GM19438 (cell line): ENCODE measurements around the gene CCDC71L.

ENCODE experiments used
- ATAC-seq: cut with Tn5 transposase; IDR thresholded peaks from one replicate; pipeline ENCODE4 v1.9.1; 2021; ENCODE audit warnings: low read depth; ENCODE audit not compliant: unreplicated experiment

CCDC71L gene

DNA sequence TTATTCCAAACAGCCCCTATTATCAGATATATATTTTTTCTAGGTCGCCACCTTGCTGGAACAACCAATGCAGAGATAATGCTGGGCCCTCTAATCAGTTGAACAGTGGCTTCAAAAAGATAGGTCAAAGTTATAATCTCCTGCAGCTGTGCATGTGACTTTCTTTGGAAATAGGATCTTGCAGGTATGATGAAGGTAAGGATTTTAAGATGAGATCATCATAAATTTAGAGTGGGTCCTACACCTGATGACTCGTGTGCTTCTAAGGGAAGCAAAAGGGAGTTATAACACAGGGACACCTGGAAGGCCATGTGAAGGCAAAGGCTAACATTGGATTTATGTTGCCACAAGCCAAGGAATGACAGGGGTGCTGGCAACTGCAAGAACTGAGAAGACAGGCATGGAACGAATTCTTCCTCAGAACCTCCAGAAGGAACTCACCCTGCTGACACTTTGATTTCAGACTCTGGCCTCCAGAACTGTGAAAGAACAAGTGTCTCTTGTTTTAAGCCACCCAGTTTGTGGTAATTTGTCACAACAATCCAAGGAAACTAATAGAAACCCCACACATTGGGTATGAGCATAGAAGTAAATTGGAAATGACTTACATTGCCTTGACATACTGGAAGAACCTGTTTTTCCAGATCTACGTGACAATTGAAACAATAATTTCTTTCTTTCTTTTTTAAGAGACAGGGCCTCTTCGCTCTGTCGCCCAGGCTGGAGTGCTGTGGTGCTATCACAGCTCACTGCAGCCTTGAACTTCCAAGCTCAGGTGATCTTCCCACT, 34.4 kb downstream of the CCDC71L start:
- ATAC-seq: no peak

- ATAC-seq: no peak
Observed at GRCh38 chr7:106625678-106626301, 35.2 kb downstream of the CCDC71L start.

DNA sequence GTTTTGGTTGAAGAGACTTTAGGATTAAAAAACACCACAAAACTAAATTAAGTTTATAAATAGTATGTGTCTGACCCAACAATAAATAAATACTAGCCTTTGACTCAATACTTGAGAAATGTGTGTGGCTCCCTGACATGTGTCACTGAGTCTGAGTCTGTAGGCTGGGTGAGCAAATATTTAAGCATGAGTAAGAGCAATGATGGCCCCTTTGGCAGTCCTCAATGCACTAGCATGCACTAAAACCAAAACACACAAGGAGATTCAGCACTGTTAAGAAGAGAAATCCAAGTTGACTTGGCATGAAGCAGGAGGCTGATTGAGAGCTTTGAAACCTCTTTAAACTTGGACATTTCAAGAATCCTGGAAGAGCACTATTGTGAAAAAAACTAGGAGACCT, 37.1 kb downstream of the CCDC71L start:
- ATAC-seq: no peak

DNA sequence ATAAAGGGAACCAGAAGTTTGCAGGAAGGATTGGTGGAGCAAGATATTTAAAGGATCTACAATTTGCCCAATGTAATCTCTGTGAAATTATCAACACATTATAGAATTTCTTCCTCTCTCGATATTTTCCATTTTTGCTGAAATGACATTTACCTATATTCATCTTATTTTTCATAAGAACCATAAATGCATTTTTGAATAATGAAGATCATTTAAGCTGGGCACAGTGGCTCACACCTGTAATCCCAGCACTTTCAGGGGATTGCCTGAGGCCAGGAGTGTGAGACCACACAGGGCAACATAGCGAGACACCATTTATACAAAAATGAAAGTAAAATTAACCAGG, 37.7 kb downstream of the CCDC71L start:
- no peak for ATAC-seq

- no peak for ATAC-seq
Observed at GRCh38 chr7:106622654-106623314, 38.2 kb downstream of the CCDC71L start.

- ATAC-seq: no peak
Observed at GRCh38 chr7:106621393-106622132, 39.4 kb downstream of the CCDC71L start.

DNA sequence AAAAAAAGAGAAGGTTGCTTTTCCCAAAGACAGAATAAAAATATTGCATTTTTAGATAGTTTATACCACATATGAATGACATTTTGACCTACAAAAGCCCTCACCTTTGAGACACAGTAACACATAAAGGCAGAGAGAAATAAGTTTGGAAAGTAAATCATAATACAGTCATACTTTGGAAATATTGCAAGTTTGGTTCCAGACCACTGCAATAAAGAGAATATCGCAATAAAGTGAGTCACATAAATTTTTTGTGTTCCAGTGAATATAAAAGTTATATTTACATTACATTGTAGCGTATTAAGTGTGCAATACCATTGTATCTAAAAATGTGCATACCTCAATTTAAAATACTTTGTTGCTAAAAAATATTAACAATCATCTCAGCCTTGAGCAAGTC, 40.3 kb downstream of the CCDC71L start:
- no peak for ATAC-seq

- ATAC-seq: no peak
Observed at GRCh38 chr7:106620034-106620433, 40.9 kb downstream of the CCDC71L start.

GRCh38 chr7:106619213-106619612, 41.7 kb downstream of the CCDC71L start:
- no peak for ATAC-seq

- no peak for ATAC-seq
Observed at GRCh38 chr7:106618480-106618879, 42.5 kb downstream of the CCDC71L start.

- no peak for ATAC-seq
Observed at GRCh38 chr7:106617860-106618259, 43.1 kb downstream of the CCDC71L start.

DNA sequence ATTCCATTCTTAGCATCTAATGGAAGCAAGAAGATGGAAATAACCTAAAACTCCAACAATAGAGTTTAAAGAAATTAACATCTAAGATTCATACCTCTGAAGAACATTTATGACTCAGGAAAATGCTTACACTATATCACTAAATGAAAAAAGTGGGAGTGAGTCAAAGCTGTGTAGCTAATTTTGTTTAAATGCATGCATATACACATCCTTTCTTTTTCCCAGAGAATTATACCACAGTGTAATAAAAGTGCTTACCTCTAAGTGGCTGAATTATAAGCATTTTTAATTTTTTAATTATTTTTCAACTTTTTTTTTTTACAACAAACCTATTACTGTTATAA, 44.3 kb downstream of the CCDC71L start:
- ATAC-seq: no peak

DNA sequence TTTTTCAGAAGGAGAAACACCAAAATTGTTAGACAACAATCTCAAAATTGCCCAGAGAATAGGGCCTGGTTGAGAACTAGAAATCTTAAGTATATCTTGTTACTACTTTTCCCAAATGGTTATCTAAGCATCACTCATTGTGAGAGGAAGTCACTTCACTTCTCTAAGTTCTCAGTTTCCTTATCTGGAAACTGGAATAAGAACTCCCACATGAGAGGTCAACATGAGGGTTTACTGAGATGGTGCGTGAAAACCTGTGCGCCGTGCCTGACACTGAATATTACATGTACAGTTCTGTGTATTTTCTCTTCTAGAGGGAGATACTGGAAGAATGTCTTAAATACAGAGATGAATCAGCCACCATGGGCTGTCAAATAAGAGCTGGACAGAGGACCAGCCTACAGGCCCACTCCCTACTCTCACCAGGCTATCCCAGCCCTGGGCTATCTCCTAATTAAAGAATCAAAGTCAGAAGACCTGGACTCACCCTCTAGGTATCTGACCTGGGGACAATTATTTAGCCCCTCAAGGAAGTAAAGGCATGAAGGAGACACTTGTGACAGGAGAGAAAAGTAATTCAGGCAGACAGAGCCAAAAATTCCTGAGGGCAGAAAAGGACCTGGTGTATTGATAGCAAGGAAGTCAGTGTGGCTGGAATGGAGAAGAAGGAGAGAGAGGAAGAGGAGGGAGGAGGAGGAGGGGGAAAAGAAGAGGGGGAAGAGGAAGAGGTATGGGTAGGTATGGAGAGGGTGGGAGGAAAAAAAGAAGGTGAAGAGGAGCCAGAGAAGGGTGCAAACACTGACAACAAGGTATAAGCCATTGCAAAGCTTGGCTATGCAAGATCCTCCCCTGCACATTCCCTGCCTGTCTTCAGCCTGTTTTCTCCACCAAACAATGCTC, 44.9 kb downstream of the CCDC71L start:
- ATAC-seq: no peak

- no peak for ATAC-seq
Observed at GRCh38 chr7:106614751-106615150, 46.2 kb downstream of the CCDC71L start.

DNA sequence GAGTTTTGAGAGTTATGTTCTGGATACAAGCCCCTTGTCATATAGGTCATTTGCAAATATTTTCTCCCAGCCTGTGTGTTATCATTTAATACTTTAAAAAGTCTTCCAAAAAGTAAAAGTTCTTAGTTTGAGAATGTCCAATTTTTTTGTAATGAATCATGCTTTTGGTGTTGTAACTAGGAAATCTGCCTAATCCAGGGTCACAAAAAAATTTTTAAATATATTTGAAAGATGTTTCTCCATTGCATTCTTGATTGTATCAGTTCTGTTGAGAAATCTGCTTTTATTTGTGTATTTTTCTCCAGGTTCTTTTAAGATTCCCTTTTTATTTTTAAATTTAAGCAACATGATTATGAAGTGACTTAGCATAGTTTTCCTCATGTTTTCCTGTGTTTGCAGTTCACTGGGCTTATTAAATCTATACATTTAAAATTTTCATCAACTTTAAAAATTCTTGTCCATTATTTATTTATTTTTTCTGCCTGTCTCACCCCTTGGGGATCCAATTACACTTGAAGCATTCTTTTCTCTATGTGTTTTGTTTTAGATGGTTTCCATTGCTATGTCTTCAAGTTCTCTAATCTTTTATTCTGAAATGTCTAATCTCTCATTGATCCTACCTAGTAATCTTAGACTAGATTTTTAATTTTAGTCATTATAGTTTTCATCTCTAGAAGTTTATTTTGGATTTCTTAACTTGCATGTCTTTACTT, 47.0 kb downstream of the CCDC71L start:
- ATAC-seq: no peak

DNA sequence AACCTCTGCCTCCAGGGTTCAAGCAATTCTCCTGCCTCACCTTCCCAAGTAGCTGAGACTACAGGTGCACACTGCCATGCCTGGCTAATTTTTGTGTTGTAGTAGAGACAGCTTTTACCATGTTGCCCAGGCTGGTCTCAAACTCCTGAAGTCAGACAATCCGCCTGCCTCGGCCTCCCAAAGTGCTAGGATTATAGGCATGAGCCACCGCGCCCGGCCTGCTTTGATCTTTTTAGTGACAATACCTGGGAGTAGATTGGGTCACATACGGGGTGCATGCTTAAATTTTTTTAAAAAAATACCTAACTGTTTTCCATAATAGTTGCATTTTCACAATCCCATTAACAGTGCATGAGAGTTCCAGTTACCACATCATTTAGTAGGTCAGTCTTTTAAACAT, 47.7 kb downstream of the CCDC71L start:
- ATAC-seq: no peak

DNA sequence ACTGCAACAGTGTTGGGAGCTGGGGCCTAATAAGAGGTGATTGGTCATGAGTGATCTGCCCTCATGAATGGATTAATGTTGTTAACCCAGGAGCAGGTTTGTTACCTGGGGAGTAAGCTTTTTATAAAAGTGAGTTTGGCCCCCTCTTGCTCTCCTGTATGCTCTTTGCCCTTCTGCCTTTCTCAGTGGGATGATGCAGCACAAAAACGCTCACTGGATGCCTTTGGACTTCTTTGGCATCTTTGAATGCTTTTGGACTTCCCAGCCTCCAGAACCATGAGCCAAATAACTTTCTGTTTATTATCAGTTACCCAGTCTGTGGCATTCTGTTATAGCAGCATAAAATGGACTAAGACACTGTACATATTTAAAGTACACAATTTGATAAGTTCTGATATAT, 48.5 kb downstream of the CCDC71L start:
- ATAC-seq: no peak

DNA sequence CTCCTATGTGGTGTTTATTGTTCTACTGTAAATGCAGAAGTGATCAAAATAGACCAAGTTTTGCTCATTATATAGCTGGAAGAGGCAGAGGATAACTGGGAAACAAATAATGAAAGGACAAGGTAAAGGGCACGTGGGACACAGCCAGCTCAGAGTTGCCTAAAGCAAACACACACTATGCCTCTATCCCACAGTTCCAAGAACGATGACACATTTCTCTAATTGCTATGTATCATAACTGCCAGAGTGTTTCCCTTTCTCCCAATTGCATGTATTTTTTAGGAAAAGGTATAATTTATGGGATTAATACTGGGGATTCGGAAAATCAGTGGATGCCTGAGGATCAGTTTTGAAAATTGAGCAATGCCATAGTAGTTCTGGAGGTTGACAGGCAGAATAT, 49.0 kb downstream of the CCDC71L start:
- ATAC-seq: no peak

DNA sequence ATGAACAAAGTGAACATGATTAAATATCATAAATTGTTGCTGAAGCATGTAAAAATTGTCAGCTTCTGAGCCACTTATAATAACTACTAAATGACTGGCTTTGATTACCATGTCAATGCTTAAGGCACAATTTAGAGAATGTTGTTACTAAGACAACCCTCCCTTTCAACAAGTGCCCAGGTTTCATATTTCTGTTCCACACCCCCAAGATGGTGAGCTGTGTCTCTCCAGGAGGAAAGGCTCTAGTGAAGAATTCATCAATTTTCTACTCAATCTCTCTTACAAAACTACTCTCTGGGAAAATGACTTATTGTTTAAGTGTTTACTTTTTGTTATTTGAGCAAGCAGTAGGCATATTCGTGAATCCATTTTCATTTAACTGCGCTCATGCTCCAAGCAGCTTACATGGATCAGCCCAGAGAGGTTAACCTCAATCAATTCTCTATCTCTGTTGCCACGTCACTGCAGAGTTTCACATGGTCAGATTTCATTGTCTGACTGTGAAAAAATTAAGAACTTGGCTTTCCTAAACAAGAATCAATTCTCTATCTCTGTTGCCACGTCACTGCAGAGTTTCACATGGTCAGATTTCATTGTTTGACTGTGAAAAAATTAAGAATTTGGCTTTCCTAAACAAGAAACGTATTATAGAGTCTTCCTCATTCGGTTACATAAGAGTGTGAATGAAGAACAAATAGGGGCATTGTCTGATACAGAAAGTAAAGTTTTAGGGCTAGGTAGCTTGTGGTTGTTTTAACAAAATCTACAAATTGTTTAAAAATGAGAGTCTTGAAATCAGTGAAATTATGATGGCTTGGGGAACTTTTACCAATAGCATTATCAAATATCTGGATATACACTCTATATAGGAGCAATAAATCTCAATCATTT, 49.7 kb downstream of the CCDC71L start:
- no peak for ATAC-seq
